ENCODE results near the gene EIF2S3. TPM values are rescaled to one million over a fixed set of nuclear protein-coding genes. Genes with fewer than 3 reads are reported as not detected.

The EIF2S3 gene
- total and polyA plus RNA-seq, 2 of the 8 experiments (the other 6 are each of a cell fraction or from before 2014, with no cell fraction given): 65.5 to 259 TPM

GRCh38 chrX:24024819-24025740 lies 29.7 kb upstream of the EIF2S3 start (continued):
- peak in 1 of 2 experiments; percentile 24; a peak in 1 of 4 replicates for TF ChIP-seq SIN3A (conservative IDR thresholded peaks at IDR 0.05 in 1 of 2, IDR thresholded peaks at IDR 0.05 in 1 of 2; ENCODE audit: low read depth in 1 of 2, low read length in 2 of 2)

Measured in H1 (cell line).